ENCODE results near the gene GSTM3.

DNA sequence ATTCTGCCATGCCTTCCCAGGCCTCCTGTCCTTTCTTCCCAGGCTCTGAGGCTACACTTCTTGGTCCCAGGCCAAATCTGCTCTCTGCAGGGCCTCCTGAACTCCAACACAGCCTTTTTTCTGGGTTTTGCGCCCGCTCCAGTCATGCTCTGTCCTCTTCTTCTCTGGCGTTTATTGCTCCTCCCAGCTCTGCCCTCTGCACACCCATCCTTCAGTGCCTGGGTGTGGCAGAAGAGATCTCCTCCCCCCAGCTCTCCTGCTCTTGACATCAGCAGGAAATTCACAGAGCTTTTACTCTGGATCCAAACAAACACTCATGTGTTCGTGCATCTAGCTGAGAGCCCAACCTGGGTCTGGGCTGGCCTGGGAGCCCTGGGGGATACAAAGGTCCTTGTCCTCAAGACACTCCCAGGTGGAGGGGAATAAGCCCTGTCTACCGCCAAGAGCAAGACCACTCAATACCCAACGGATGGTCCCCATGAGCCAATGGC is 45.7 kb upstream of the GSTM3 start:
- TF ChIP-seq, protein P1, sequence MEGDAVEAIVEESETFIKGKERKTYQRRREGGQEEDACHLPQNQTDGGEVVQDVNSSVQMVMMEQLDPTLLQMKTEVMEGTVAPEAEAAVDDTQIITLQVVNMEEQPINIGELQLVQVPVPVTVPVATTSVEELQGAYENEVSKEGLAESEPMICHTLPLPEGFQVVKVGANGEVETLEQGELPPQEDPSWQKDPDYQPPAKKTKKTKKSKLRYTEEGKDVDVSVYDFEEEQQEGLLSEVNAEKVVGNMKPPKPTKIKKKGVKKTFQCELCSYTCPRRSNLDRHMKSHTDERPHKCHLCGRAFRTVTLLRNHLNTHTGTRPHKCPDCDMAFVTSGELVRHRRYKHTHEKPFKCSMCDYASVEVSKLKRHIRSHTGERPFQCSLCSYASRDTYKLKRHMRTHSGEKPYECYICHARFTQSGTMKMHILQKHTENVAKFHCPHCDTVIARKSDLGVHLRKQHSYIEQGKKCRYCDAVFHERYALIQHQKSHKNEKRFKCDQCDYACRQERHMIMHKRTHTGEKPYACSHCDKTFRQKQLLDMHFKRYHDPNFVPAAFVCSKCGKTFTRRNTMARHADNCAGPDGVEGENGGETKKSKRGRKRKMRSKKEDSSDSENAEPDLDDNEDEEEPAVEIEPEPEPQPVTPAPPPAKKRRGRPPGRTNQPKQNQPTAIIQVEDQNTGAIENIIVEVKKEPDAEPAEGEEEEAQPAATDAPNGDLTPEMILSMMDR (IDR thresholded peaks at IDR 0.05): no peak
- TF ChIP-seq POLR2A (IDR thresholded peaks at IDR 0.05): no peak
- TF ChIP-seq POLR2AphosphoS5 (IDR thresholded peaks at IDR 0.05): no peak

All from stomach (tissue), 4 donors.